Panc1 (cell line): Measurements from ENCODE around the gene UBE2V1. TPM values are rescaled to one million over a fixed set of nuclear protein-coding genes. Genes with fewer than 3 reads are reported as not detected.

Source experiments
- ATAC-seq: fragments of 200-7000 bp; cut with Tn5 transposase; 2 replicates; pipeline ENCODE4 v1.9.1; 2020; ENCODE audit warnings: mild to moderate bottlenecking, moderate library complexity
- BruUV-seq: library from RNA; stranded (reverse); fragments of 400-500 nt; replicated peaks from 2 replicates; lab custom pipeline; 2021; lab: Mats Ljungman, UMichigan
- CTCF ChIA-PET: fragments of 300-600 bp; sonication (Branson Sonifier 250); formaldehyde crosslinking; loops from one replicate; lab custom pipeline; 2022; ENCODE audit warnings: antibody characterized with exemption; lab: Charles Lee
- POLR2A ChIA-PET: fragments of 300-600 bp; sonication (Branson Sonifier 250); formaldehyde crosslinking; loops from one replicate; lab custom pipeline; 2022; ENCODE audit warnings: antibody characterized with exemption; lab: Charles Lee
- DNase-seq: peaks from one replicate; pipeline ENCODE4 v3.0.0-alpha.2; 2010; ENCODE audit warnings: low read depth, low spot score
- H3K27ac ChIP-seq: 2 replicates; pipeline ENCODE4 v1.5.1; 2011; ENCODE audit warnings: mild to moderate bottlenecking, low read length, inconsistent platforms
- H3K27me3 ChIP-seq: fragments of 200-500 bp; sonication (Bioruptor generic); 2 replicates; pipeline ENCODE4 v1.6.0; 2014; ENCODE audit warnings: low read length, inconsistent platforms; ENCODE audit not compliant: control insufficient read depth, insufficient read depth
- H3K36me3 ChIP-seq: fragments of 200-500 bp; sonication (Bioruptor generic); 2 replicates; pipeline ENCODE4 v1.5.1; 2014; ENCODE audit warnings: inconsistent platforms, mild to moderate bottlenecking, low read length, moderate library complexity; ENCODE audit not compliant: control insufficient read depth, insufficient read depth
- H3K4me1 ChIP-seq: 2 replicates; pipeline ENCODE4 v1.5.1; 2011; ENCODE audit warnings: inconsistent platforms, mild to moderate bottlenecking, low read length, moderate library complexity; ENCODE audit not compliant: control insufficient read depth, insufficient read depth
- H3K4me3 ChIP-seq, 2 experiments: 2 replicates each; pipeline ENCODE4 v1.5.1; 2011 to 2012; ENCODE audit warnings: low read depth in 2 of 2, low read length in 2 of 2, mild to moderate bottlenecking in 2 of 2, inconsistent platforms in 1 of 2, moderate library complexity in 1 of 2
- H3K9me3 ChIP-seq: fragments of 200-500 bp; sonication (Bioruptor generic); 2 replicates; pipeline ENCODE4 v1.5.1; 2014; ENCODE audit warnings: low read depth, mild to moderate bottlenecking, inconsistent platforms, low read length, moderate library complexity; ENCODE audit not compliant: control insufficient read depth, insufficient read depth
- POLR2AphosphoS5 ChIP-seq: IDR thresholded peaks from 2 replicates; pipeline ENCODE4 v1.6.1; 2012; ENCODE audit warnings: mild to moderate bottlenecking, low read depth, low read length, moderate library complexity
- REST ChIP-seq, 2 experiments: IDR thresholded peaks; 2 replicates each; pipeline ENCODE4 v1.6.1; 2011 to 2012; ENCODE audit warnings: low read depth in 2 of 2, control low read depth in 1 of 2, low read length in 1 of 2, mild to moderate bottlenecking in 1 of 2, moderate library complexity in 1 of 2; ENCODE audit not compliant: insufficient read depth in 1 of 2
- SIN3A ChIP-seq: IDR thresholded peaks from 2 replicates; pipeline ENCODE4 v1.6.1; 2012; ENCODE audit warnings: low read depth, mild to moderate bottlenecking, low read length, moderate library complexity, borderline replicate concordance; ENCODE audit not compliant: insufficient read depth
- TCF7L2 ChIP-seq: IDR thresholded peaks from 2 replicates; pipeline ENCODE4 v1.6.1; 2011; ENCODE audit warnings: mild to moderate bottlenecking, low read depth, low read length, inconsistent platforms
- in situ Hi-C: cut with HindIII; loops from 2 replicates; pipeline ENCODE4 v1.10.0; 2016; ENCODE audit warnings: low sequenced_read_pairs, low pct_unique_long_range_greater_than_20kb
- intact Hi-C: fragments of 100-400 bp; cut with micrococcal nuclease; formaldehyde crosslinking; loops from one replicate; pipeline ENCODE4 v1.10.0; 2022; ENCODE audit not compliant: unreplicated experiment
- total RNA-seq: library from RNA; stranded (reverse); gene quantifications from one replicate; pipeline ENCODE4 v1.2.1, GENCODE V29; 2021; ENCODE audit not compliant: unreplicated experiment
- TF ChIP-seq, protein P1 (sequence below): fragments of 450-650 bp; IDR thresholded peaks from 2 replicates; pipeline ENCODE4 v1.5.1; 2017; ENCODE audit warnings: mild to moderate bottlenecking

UBE2V1 gene
- total RNA-seq, 1 experiment from 2014 or later: 115 TPM

DNA sequence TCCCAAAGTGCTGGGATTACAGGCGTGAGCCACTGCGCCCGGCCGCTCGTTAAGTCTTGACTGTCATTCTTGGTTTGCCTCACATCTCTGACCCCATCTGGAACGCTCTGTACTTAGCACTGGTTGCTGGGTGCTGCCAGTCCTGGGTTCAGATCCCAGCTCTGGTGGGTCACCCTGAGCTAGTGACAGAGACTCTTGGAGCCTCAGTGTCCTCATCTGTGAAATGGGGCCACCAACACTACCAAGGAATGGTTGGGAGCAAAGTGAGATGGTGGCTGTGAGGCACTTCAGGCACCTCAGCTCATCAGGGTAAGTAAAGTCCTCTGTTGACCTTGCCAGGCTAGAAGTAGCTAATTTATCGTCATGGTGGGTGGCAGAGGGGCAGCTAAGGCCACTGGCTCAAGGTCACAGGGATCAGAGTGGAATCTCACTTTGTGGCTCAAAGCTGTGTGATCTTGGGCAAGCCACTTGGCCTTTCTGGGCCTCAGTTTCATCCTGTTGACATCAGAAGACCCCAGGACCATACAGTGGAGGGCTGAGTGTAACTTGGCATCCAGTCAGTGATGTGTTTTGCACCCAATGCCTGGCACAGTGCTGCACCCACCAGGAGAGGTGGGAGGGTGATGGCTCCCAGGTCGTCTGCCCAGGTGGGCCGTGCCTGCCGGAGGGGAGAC is 46.7 kb downstream of the UBE2V1 start:
- H3K4me3 ChIP-seq: no peak overlapping the region
- TF ChIP-seq, protein P1, sequence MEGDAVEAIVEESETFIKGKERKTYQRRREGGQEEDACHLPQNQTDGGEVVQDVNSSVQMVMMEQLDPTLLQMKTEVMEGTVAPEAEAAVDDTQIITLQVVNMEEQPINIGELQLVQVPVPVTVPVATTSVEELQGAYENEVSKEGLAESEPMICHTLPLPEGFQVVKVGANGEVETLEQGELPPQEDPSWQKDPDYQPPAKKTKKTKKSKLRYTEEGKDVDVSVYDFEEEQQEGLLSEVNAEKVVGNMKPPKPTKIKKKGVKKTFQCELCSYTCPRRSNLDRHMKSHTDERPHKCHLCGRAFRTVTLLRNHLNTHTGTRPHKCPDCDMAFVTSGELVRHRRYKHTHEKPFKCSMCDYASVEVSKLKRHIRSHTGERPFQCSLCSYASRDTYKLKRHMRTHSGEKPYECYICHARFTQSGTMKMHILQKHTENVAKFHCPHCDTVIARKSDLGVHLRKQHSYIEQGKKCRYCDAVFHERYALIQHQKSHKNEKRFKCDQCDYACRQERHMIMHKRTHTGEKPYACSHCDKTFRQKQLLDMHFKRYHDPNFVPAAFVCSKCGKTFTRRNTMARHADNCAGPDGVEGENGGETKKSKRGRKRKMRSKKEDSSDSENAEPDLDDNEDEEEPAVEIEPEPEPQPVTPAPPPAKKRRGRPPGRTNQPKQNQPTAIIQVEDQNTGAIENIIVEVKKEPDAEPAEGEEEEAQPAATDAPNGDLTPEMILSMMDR: no peak
- TF ChIP-seq TCF7L2 (no peak), SIN3A (no peak), REST (IDR thresholded peaks at IDR 0.05; ENCODE audit: insufficient read depth in 1 of 2, low read depth in 2 of 2, low read length in 1 of 2) (no peak), POLR2AphosphoS5 (no peak)
- ATAC-seq (no peak), DNase-seq (no peak)
- intact Hi-C loops (no loop called here), in situ Hi-C loops (no loop called here)
- 0 out of 2 replicates have a peak, but pooled peaks cover 6% of the 10 kb centered on the region for H3K4me1 ChIP-seq
- POLR2A ChIA-PET: no interaction called here
- CTCF ChIA-PET: interaction anchor here (0.6 kb wide), 1 partner anchor 77 kb away, joined by 6 read pairs; no protein-coding TSS in a partner anchor
- no peaks in the 10 kb centered on the region for H3K9me3 ChIP-seq
- no peak overlapping the region for H3K27ac ChIP-seq
- H3K27me3 ChIP-seq: no peaks in the 10 kb centered on the region
- no peaks in the 10 kb centered on the region for H3K36me3 ChIP-seq
- BruUV-seq: no TSS peak

DNA sequence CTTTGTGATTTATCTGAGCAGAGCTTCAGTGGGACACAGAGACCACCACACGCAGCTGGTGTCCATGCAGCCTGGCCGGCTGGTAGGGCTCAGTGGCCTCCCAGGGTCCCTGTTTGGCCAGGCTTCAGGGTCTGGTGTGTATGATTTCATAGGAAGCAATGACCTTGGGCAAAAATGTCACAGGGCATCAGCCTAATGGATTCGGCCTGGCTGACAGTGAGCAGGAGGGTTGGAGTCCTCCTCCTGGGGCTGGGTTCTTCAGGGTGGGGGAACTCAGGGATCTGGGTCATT is 47.7 kb downstream of the UBE2V1 start:
- CTCF ChIA-PET: interaction anchor here (0.6 kb wide), 2 partner anchors 20 to 87 kb away, joined by 3 to 6 read pairs; no protein-coding TSS in a partner anchor
- intact Hi-C loops: no loop called here
- BruUV-seq: no TSS peak

More for the DNA sequence above, 47.7 kb downstream of the UBE2V1 start:
- in situ Hi-C loops: no loop called here
- no peaks in the 10 kb centered on the region for H3K9me3 ChIP-seq
- H3K36me3 ChIP-seq: no peaks in the 10 kb centered on the region
- ATAC-seq (no peak), DNase-seq (no peak)
- 0 out of 2 replicates have a peak, but pooled peaks cover 6% of the 10 kb centered on the region for H3K4me1 ChIP-seq
- no peak overlapping the region for H3K4me3 ChIP-seq
- TF ChIP-seq SIN3A: no peak
- TF ChIP-seq TCF7L2: no peak
- TF ChIP-seq POLR2AphosphoS5: no peak
- TF ChIP-seq REST (IDR thresholded peaks at IDR 0.05; ENCODE audit: insufficient read depth in 1 of 2, low read depth in 2 of 2, low read length in 1 of 2): no peak
- TF ChIP-seq, protein P1: no peak
- POLR2A ChIA-PET: interaction anchor here (0.6 kb wide), 1 partner anchor 20 kb away, joined by 4 read pairs; no protein-coding TSS in a partner anchor
- H3K27ac ChIP-seq: no peak overlapping the region
- no peaks in the 10 kb centered on the region for H3K27me3 ChIP-seq
